Esophagus (tissue), 2 donors: ENCODE measurements around the gene STAT5A. TPM values are rescaled to one million over a fixed set of nuclear protein-coding genes. Genes with fewer than 3 reads are reported as not detected.

Experiments
- H3K27ac ChIP-seq, 2 donors: one replicate each; pipeline ENCODE4 v1.5.1; 2013; ENCODE audit warnings: low read depth in 2 of 2, mild to moderate bottlenecking in 2 of 2, inconsistent platforms in 1 of 2, low read length in 1 of 2, moderate library complexity in 1 of 2
- H3K27me3 ChIP-seq, 2 donors: one replicate each; pipeline ENCODE4 v1.6.1; 2013; ENCODE audit warnings: low read length in 2 of 2, control low read depth in 1 of 2, mild to moderate bottlenecking in 1 of 2; ENCODE audit not compliant: insufficient read depth in 2 of 2, control insufficient read depth in 1 of 2
- H3K36me3 ChIP-seq, 2 donors: one replicate each; pipeline ENCODE4 v1.6.1; 2013; ENCODE audit warnings: low read length in 1 of 2; ENCODE audit not compliant: control insufficient read depth in 2 of 2, insufficient read depth in 2 of 2
- H3K4me1 ChIP-seq, 2 donors: one replicate each; pipeline ENCODE4 v1.6.1; 2013; ENCODE audit warnings: low read length in 1 of 2; ENCODE audit not compliant: control insufficient read depth in 2 of 2, insufficient read depth in 2 of 2
- H3K4me3 ChIP-seq, 2 donors: one replicate each; pipeline ENCODE4 v1.5.1; 2013; ENCODE audit warnings: low read length in 2 of 2, mild to moderate bottlenecking in 2 of 2, low read depth in 1 of 2, moderate library complexity in 1 of 2
- H3K9me3 ChIP-seq, 2 donors: one replicate each; pipeline ENCODE4 v1.6.1; 2013; ENCODE audit warnings: mild to moderate bottlenecking in 2 of 2, low read depth in 1 of 2, low read length in 1 of 2, moderate library complexity in 1 of 2; ENCODE audit not compliant: control insufficient read depth in 2 of 2, insufficient read depth in 1 of 2
- WGBS, 2 donors: extraction: QIAGEN DNeasy Blood & Tissue Kit; methylation state at CpG; one replicate each; pipeline ENCODE4 v1.1.7; 2013; 5-methylcytosine and 5-hydroxymethylcytosine counted together
- polyA plus RNA-seq, 2 donors: library from polyadenylated mRNA; stranded (reverse); fragments of 200-250 nt; gene quantifications; one replicate each; pipeline ENCODE4 v1.2.3, GENCODE V29; 2013
- donor health status: healthy with polysubstance abuse.
- donor health status: Bipolar disorder and iron deficiency.

The STAT5A gene
- polyA plus RNA-seq, 2 donors, result 4.7 to 6.3 TPM

GRCh38 chr17:42266918-42267766 lies 21.2 kb upstream of the STAT5A start:
- Histone ChIP-seq H3K4me3 (no peak overlapping the region), H3K36me3 (no peaks in the 10 kb centered on the region), H3K4me1 (no peaks in the 10 kb centered on the region), H3K27ac (no peak overlapping the region), H3K27me3 (no peaks in the 10 kb centered on the region), H3K9me3 (no peaks in the 10 kb centered on the region)
- WGBS, 2 donors, result 69 to 73% methylated on average over 9 of the region's 9 CpGs

GRCh38 chr17:42268236-42268635 lies 20.1 kb upstream of the STAT5A start:
- 79 to 83% methylated on average over 5 of the region's 5 CpGs for WGBS, 2 donors

GRCh38 chr17:42270170-42270535 lies 18.1 kb upstream of the STAT5A start:
- Histone ChIP-seq H3K27ac (no peak overlapping the region), H3K9me3 (no peaks in the 10 kb centered on the region), H3K27me3 (no peaks in the 10 kb centered on the region), H3K36me3 (no peaks in the 10 kb centered on the region), H3K4me3 (no peak overlapping the region), H3K4me1 (no peaks in the 10 kb centered on the region)
- 82% methylated on average over 4 of the region's 4 CpGs for WGBS, 2 donors

More at GRCh38 chr17:42268236-42268635, 20.1 kb upstream of the STAT5A start:
- no peak overlapping the region for H3K27ac ChIP-seq
- no peaks in the 10 kb centered on the region for H3K4me1 ChIP-seq
- no peaks in the 10 kb centered on the region for H3K36me3 ChIP-seq
- no peak overlapping the region for H3K4me3 ChIP-seq
- no peaks in the 10 kb centered on the region for H3K9me3 ChIP-seq
- no peaks in the 10 kb centered on the region for H3K27me3 ChIP-seq

GRCh38 chr17:42270596-42270995 lies 17.7 kb upstream of the STAT5A start:
- Histone ChIP-seq H3K4me3 (no peak overlapping the region), H3K4me1 (no peaks in the 10 kb centered on the region), H3K9me3 (no peaks in the 10 kb centered on the region), H3K36me3 (no peaks in the 10 kb centered on the region), H3K27ac (no peak overlapping the region), H3K27me3 (no peaks in the 10 kb centered on the region)
- 67 to 75% methylated on average over 6 of the region's 6 CpGs for WGBS, 2 donors

GRCh38 chr17:42271006-42271778 lies 17.1 kb upstream of the STAT5A start:
- Histone ChIP-seq H3K36me3 (no peaks in the 10 kb centered on the region), H3K9me3 (no peaks in the 10 kb centered on the region), H3K4me3 (no peak overlapping the region), H3K27ac (no peak overlapping the region), H3K27me3 (no peaks in the 10 kb centered on the region), H3K4me1 (no peaks in the 10 kb centered on the region)
- WGBS, 2 donors, result 76 to 83% methylated on average over 3 of the region's 3 CpGs

- no peaks in the 10 kb centered on the region for H3K36me3 ChIP-seq
- H3K4me1 ChIP-seq, result no peaks in the 10 kb centered on the region
- no peak overlapping the region for H3K27ac ChIP-seq
- H3K9me3 ChIP-seq, result no peaks in the 10 kb centered on the region
- no peaks in the 10 kb centered on the region for H3K27me3 ChIP-seq
- H3K4me3 ChIP-seq, result no peak overlapping the region
These were observed 16.6 kb upstream of the STAT5A start for GRCh38 chr17:42271779-42272035.

GRCh38 chr17:42272162-42272907 lies 16.0 kb upstream of the STAT5A start:
- H3K27ac ChIP-seq, result no peak overlapping the region
- H3K4me3 ChIP-seq, result no peak overlapping the region
- 71 to 72% methylated on average over 7 of the region's 7 CpGs for WGBS, 2 donors
- H3K36me3 ChIP-seq, result no peaks in the 10 kb centered on the region
- no peaks in the 10 kb centered on the region for H3K9me3 ChIP-seq
- H3K27me3 ChIP-seq, result no peaks in the 10 kb centered on the region
- H3K4me1 ChIP-seq, result no peaks in the 10 kb centered on the region

GRCh38 chr17:42273474-42274252 lies 14.6 kb upstream of the STAT5A start:
- no peak overlapping the region for H3K4me3 ChIP-seq
- WGBS, 2 donors, result 63 to 72% methylated on average over 7 of the region's 7 CpGs
- no peaks in the 10 kb centered on the region for H3K9me3 ChIP-seq
- H3K36me3 ChIP-seq, result no peaks in the 10 kb centered on the region
- H3K27me3 ChIP-seq, result no peaks in the 10 kb centered on the region
- no peak overlapping the region for H3K27ac ChIP-seq
- no peaks in the 10 kb centered on the region for H3K4me1 ChIP-seq

- Histone ChIP-seq H3K4me3 (no peak overlapping the region), H3K36me3 (no peaks in the 10 kb centered on the region), H3K27me3 (no peaks in the 10 kb centered on the region), H3K4me1 (no peaks in the 10 kb centered on the region), H3K27ac (no peak overlapping the region), H3K9me3 (no peaks in the 10 kb centered on the region)
- WGBS, 2 donors, result 83 to 89% methylated on average over 3 of the region's 3 CpGs
These were observed 14.1 kb upstream of the STAT5A start for GRCh38 chr17:42274253-42274542.
